Bronchial epithelial cell (primary cell): ENCODE results near the gene ADCYAP1. TPM values are rescaled to one million over a fixed set of nuclear protein-coding genes. Genes with fewer than 3 reads are reported as not detected.

Experiments used
- DNase-seq: peaks from one replicate; pipeline ENCODE4 v3.0.0-alpha.2; 2010; ENCODE audit warnings: low read depth
- FAIRE-seq: peaks from 2 replicates; lab custom pipeline; 2011; peaks lifted over from hg19 to GRCh38; lab: Jason Lieb, UNC
- H3K27me3 ChIP-seq: 2 replicates; pipeline ENCODE4 v1.5.1; 2011; ENCODE audit warnings: low read length; ENCODE audit not compliant: control insufficient read depth, insufficient read depth
- H3K36me3 ChIP-seq: 2 replicates; pipeline ENCODE4 v1.5.1; 2011; ENCODE audit warnings: low read length; ENCODE audit not compliant: control insufficient read depth, insufficient read depth
- H3K4me3 ChIP-seq: 2 replicates; pipeline ENCODE4 v1.5.1; 2011; ENCODE audit warnings: mild to moderate bottlenecking, low read depth, low read length, control low read depth
- CTCF ChIP-seq: IDR thresholded peaks from 2 replicates; pipeline ENCODE4 v1.5.1; 2011; ENCODE audit warnings: mild to moderate bottlenecking, moderate library complexity, low read length, control low read depth, inconsistent platforms; ENCODE audit not compliant: insufficient read depth, severe bottlenecking
- total RNA-seq: library from RNA; depleted of rRNA; stranded (reverse); fragments of >200 nt; gene quantifications from 2 replicates; pipeline ENCODE4 v1.2.1, GENCODE V29; 2014

The ADCYAP1 gene
- total RNA-seq, 1 donor from 2014 or later = not detected

GRCh38 chr18:933082-933481 is 28.4 kb downstream of the ADCYAP1 start:
- no peak for TF ChIP-seq CTCF
- DNase-seq (no peak), FAIRE-seq (no peak)
- Histone ChIP-seq H3K4me3 (no peak overlapping the region), H3K27me3 (no peaks in the 10 kb centered on the region), H3K36me3 (no peaks in the 10 kb centered on the region)

- FAIRE-seq = no peak
- no peaks in the 10 kb centered on the region for H3K36me3 ChIP-seq
- no peak for TF ChIP-seq CTCF
- H3K4me3 ChIP-seq = no peak overlapping the region
- DNase-seq = no peak
- no peaks in the 10 kb centered on the region for H3K27me3 ChIP-seq
Measured at GRCh38 chr18:934518-935133, 30.0 kb downstream of the ADCYAP1 start.

- no peak for TF ChIP-seq CTCF
- no peaks in the 10 kb centered on the region for H3K36me3 ChIP-seq
- no peaks in the 10 kb centered on the region for H3K27me3 ChIP-seq
- no peak overlapping the region for H3K4me3 ChIP-seq
- FAIRE-seq (no peak), DNase-seq (no peak)
Measured at GRCh38 chr18:936941-937340, 32.3 kb downstream of the ADCYAP1 start.

- no peak for TF ChIP-seq CTCF
- Histone ChIP-seq H3K27me3 (no peaks in the 10 kb centered on the region), H3K4me3 (no peak overlapping the region), H3K36me3 (no peaks in the 10 kb centered on the region)
- FAIRE-seq = no peak
- DNase-seq = peak; percentile 55
Measured at GRCh38 chr18:939166-939565, 34.5 kb downstream of the ADCYAP1 start.

- Histone ChIP-seq H3K36me3 (no peaks in the 10 kb centered on the region), H3K4me3 (no peak overlapping the region), H3K27me3 (no peaks in the 10 kb centered on the region)
- no peak for FAIRE-seq
- no peak for TF ChIP-seq CTCF
- no peak for DNase-seq
Measured at GRCh38 chr18:939958-940357, 35.3 kb downstream of the ADCYAP1 start.

- no peak for TF ChIP-seq CTCF
- DNase-seq (no peak), FAIRE-seq (no peak)
- Histone ChIP-seq H3K4me3 (no peak overlapping the region), H3K27me3 (no peaks in the 10 kb centered on the region), H3K36me3 (no peaks in the 10 kb centered on the region)
Measured at GRCh38 chr18:941331-941730, 36.7 kb downstream of the ADCYAP1 start.
